22Rv1 (cell line): ENCODE results near the gene IGFBP5.

ENCODE experiments used
- H3K27ac ChIP-seq: fragments of 450-650 bp; 2 replicates; pipeline ENCODE4 v1.5.1; 2017
- ZFX ChIP-seq: fragments of 450-650 bp; IDR thresholded peaks from 2 replicates; pipeline ENCODE4 v1.6.1; 2017; ENCODE audit warnings: antibody characterized with exemption, borderline replicate concordance
- TF ChIP-seq, protein P1 (sequence below): fragments of 450-650 bp; IDR thresholded peaks from 2 replicates; pipeline ENCODE4 v1.5.1; 2017; ENCODE audit warnings: mild to moderate bottlenecking

IGFBP5 gene

DNA sequence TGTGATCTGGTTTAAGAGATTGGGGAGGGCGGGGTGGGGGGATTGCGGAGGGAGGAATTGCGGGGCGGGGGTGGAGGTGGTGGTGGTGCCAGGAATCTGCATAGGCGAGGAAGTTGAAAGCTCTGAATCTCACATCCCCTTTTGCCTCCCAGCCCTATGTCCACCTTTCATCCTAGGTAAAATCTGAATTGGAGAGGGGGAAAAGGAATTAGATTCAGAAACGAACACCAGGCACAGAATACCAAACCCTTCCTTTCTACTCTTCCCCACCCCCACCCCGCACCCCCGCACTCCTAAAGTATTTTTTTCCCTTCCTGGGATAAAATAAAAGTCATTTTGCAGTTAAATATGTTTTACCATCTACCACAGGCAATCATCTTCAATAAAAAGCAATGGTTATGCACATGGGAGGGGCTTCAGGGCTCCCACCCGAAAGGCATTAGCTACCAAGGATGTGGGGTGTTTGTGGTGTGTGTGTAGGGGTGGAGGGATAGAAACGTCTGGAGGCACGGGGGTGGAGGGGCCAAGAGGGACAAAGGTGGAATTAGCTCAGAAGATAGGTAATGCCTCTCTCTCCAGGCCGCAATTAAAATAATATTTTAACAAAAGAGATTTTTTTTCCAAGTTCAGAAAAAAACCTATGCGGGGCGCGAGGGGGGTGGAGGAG is 1.8 kb downstream of the IGFBP5 start:
- TF ChIP-seq ZFX = no peak
- TF ChIP-seq, protein P1, sequence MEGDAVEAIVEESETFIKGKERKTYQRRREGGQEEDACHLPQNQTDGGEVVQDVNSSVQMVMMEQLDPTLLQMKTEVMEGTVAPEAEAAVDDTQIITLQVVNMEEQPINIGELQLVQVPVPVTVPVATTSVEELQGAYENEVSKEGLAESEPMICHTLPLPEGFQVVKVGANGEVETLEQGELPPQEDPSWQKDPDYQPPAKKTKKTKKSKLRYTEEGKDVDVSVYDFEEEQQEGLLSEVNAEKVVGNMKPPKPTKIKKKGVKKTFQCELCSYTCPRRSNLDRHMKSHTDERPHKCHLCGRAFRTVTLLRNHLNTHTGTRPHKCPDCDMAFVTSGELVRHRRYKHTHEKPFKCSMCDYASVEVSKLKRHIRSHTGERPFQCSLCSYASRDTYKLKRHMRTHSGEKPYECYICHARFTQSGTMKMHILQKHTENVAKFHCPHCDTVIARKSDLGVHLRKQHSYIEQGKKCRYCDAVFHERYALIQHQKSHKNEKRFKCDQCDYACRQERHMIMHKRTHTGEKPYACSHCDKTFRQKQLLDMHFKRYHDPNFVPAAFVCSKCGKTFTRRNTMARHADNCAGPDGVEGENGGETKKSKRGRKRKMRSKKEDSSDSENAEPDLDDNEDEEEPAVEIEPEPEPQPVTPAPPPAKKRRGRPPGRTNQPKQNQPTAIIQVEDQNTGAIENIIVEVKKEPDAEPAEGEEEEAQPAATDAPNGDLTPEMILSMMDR = no peak

GRCh38 chr2:216692636-216693413 is 2.5 kb downstream of the IGFBP5 start:
- no peak for TF ChIP-seq ZFX
- TF ChIP-seq, protein P1 = no peak
- H3K27ac ChIP-seq = peak overlapping the region; percentile 60

More for the DNA sequence above, 1.8 kb downstream of the IGFBP5 start:
- no peak overlapping the region for H3K27ac ChIP-seq

- H3K27ac ChIP-seq = no peak overlapping the region
These were observed 4.3 kb downstream of the IGFBP5 start for GRCh38 chr2:216690853-216691741.

GRCh38 chr2:216690456-216690852 is 4.9 kb downstream of the IGFBP5 start:
- no peak overlapping the region for H3K27ac ChIP-seq
- TF ChIP-seq ZFX = no peak
- TF ChIP-seq, protein P1 = no peak

More at GRCh38 chr2:216690853-216691741, 4.3 kb downstream of the IGFBP5 start:
- TF ChIP-seq, protein P1 = no peak
- TF ChIP-seq ZFX = no peak

GRCh38 chr2:216689397-216689796 is 6.0 kb downstream of the IGFBP5 start:
- no peak overlapping the region for H3K27ac ChIP-seq
- TF ChIP-seq, protein P1 = no peak
- no peak for TF ChIP-seq ZFX

DNA sequence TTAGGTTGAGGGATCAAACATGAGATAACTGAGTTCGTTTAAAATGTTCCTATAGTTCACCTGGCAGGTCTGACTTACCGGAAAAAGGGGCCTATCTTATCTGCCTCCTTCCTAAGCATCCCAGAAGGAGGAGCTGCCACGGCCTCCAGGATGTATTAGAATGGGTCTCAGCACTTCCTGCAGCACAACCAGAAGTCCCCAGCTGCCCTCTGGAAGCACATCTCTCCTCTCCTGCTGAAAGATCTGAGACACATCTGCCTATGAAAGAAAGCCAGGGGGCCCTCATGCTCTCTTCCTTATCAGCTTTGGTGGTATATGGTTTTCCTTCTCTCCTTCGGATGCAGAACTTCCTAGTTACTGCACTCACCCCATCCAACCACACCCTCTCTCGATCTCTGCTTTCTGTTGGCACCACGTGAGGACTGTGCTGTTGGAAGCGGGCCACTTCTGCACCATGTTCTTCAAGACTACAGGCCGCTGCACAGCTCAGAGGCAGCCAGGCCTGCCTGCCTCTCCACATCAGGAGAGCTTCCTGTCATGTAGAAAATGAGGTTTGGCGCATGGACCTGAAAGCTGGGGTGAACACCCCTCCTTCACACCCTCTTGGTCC is 6.5 kb downstream of the IGFBP5 start:
- H3K27ac ChIP-seq = no peak overlapping the region
- TF ChIP-seq, protein P1 = no peak
